SK-N-SH (cell line): ENCODE measurements around the gene MALRD1. TPM values are rescaled to one million over a fixed set of nuclear protein-coding genes. Genes with fewer than 3 reads are reported as not detected.

Experiments used
- CTCF ChIA-PET: fragments of 300-600, 350-600 bp; formaldehyde crosslinking; extraction: SDS; loops from one replicate; lab custom pipeline; 2021; lab: Yijun Ruan, JAX
- POLR2A ChIA-PET: fragments of 350-600 bp; sonication (Branson Sonifier 250); formaldehyde crosslinking; extraction: SDS; loops from one replicate; lab custom pipeline; 2020; ENCODE audit warnings: antibody characterized with exemption, inconsistent platforms; lab: Yijun Ruan, JAX
- DNase-seq: peaks from one replicate; pipeline ENCODE4 v3.0.0; 2012
- H2AFZ ChIP-seq: fragments of 200-600 bp; sonication (generic); 2 replicates; pipeline ENCODE4 v1.8.1; 2016; ENCODE audit warnings: antibody characterized with exemption, mild to moderate bottlenecking, low read depth
- H3F3A ChIP-seq: fragments of 200-600 bp; sonication (generic); replicated peaks from 2 replicates; pipeline ENCODE3; 2016; ENCODE audit warnings: antibody characterized with exemption, mild to moderate bottlenecking; ENCODE audit not compliant: insufficient read depth
- H3K27ac ChIP-seq, 2 experiments: fragments of 200-500 bp in 1 of 2; fragments of 200-600 bp in 1 of 2; sonication (Bioruptor generic) in 1 of 2; sonication (generic), shearing (Covaris generic) in 1 of 2; 2 replicates each; pipeline versions ENCODE4 v1.5.1 to v1.6.1; 2014 to 2016; ENCODE audit warnings: low read depth in 2 of 2, inconsistent platforms in 1 of 2, low read length in 1 of 2, mild to moderate bottlenecking in 1 of 2, mixed read lengths in 1 of 2
- H3K27me3 ChIP-seq: fragments of 200-600 bp; sonication (generic), shearing (Covaris generic); 2 replicates; pipeline ENCODE4 v1.6.1; 2016; ENCODE audit warnings: mixed run types; ENCODE audit not compliant: insufficient read depth
- H3K36me3 ChIP-seq, 2 experiments: fragments of 200-500 bp in 1 of 2; fragments of 200-600 bp in 1 of 2; sonication (Bioruptor generic) in 1 of 2; sonication (generic) in 1 of 2; replicated peaks in 1 of 2; 2 replicates each; pipeline versions ENCODE3 to v1.5.1; 2014 to 2016; ENCODE audit warnings: low read length in 1 of 2, mild to moderate bottlenecking in 1 of 2; ENCODE audit not compliant: insufficient read depth in 2 of 2, control insufficient read depth in 1 of 2
- H3K4me1 ChIP-seq, 2 experiments: fragments of 200-500 bp in 1 of 2; fragments of 200-600 bp in 1 of 2; sonication (Bioruptor generic) in 1 of 2; sonication (generic), shearing (Covaris generic) in 1 of 2; 2 replicates each; pipeline versions ENCODE4 v1.5.1 to v1.6.1; 2014 to 2016; ENCODE audit warnings: low read depth in 1 of 2, low read length in 1 of 2, mixed run types in 1 of 2; ENCODE audit not compliant: insufficient read depth in 2 of 2, control insufficient read depth in 1 of 2
- H3K4me2 ChIP-seq: fragments of 200-600 bp; sonication (generic), shearing (Covaris generic); 2 replicates; pipeline ENCODE4 v1.6.1; 2017; ENCODE audit warnings: mixed run types
- H3K4me3 ChIP-seq, 2 experiments: fragments of 200-500 bp in 1 of 2; fragments of 200-600 bp in 1 of 2; sonication (Bioruptor generic) in 1 of 2; sonication (generic), shearing (Covaris generic) in 1 of 2; 2 replicates each; pipeline versions ENCODE4 v1.5.1 to v1.8.1; 2014 to 2016; ENCODE audit warnings: low read depth in 2 of 2, inconsistent platforms in 1 of 2, low read length in 1 of 2, mild to moderate bottlenecking in 1 of 2, mixed read lengths in 1 of 2, moderate library complexity in 1 of 2
- H3K79me2 ChIP-seq: fragments of 200-600 bp; sonication (generic); 2 replicates; pipeline ENCODE4 v1.8.1; 2017; ENCODE audit warnings: mild to moderate bottlenecking; ENCODE audit not compliant: insufficient read depth
- H3K9ac ChIP-seq: fragments of 200-600 bp; sonication (generic); 2 replicates; pipeline ENCODE4 v1.6.1; 2017; ENCODE audit warnings: mixed run types
- H3K9me2 ChIP-seq: fragments of 200-600 bp; sonication (generic); 2 replicates; pipeline ENCODE4 v1.6.1; 2017; ENCODE audit warnings: mixed run types
- H3K9me3 ChIP-seq: fragments of 200-600 bp; sonication (generic); 2 replicates; pipeline ENCODE4 v1.6.1; 2017; ENCODE audit warnings: mixed run types, mild to moderate bottlenecking, moderate library complexity
- H4K20me1 ChIP-seq: fragments of 200-600 bp; sonication (generic); 2 replicates; pipeline ENCODE4 v1.6.1; 2017; ENCODE audit warnings: mild to moderate bottlenecking, mixed run types; ENCODE audit not compliant: insufficient read depth
- EP300 ChIP-seq, 2 experiments: IDR thresholded peaks; 2 replicates each; pipeline versions ENCODE4 v1.4.0 to v1.6.1; 2012; ENCODE audit warnings: borderline replicate concordance in 1 of 2, low read depth in 1 of 2, low read length in 1 of 2
- FOXJ3 ChIP-seq: sonication (generic); formaldehyde crosslinking; IDR thresholded peaks from 2 replicates; pipeline ENCODE4 v1.5.1; 2020; ENCODE audit warnings: mild to moderate bottlenecking, missing genetic modification reagents
- FOXM1 ChIP-seq: IDR thresholded peaks from 2 replicates; pipeline ENCODE4 v1.4.0; 2012; ENCODE audit warnings: low read depth, mild to moderate bottlenecking
- GABPA ChIP-seq: IDR thresholded peaks from 2 replicates; pipeline ENCODE4 v1.4.0; 2012; ENCODE audit warnings: low read depth, mild to moderate bottlenecking
- GATA2 ChIP-seq: sonication (generic); formaldehyde crosslinking; IDR thresholded peaks from 2 replicates; pipeline ENCODE4 v1.5.0; 2020; ENCODE audit warnings: mild to moderate bottlenecking, missing genetic modification reagents
- IRF3 ChIP-seq: fragments of 150-350 bp; IDR thresholded peaks from 2 replicates; pipeline ENCODE4 v1.6.1; 2016; ENCODE audit warnings: mild to moderate bottlenecking, low read depth, low read length
- JUND ChIP-seq: IDR thresholded peaks from 2 replicates; pipeline ENCODE4 v1.4.0; 2012
- RAD21 ChIP-seq: IDR thresholded peaks from 2 replicates; pipeline ENCODE4 v1.6.1; 2012; ENCODE audit warnings: mild to moderate bottlenecking, low read length
- RFX5 ChIP-seq: IDR thresholded peaks from 2 replicates; pipeline ENCODE4 v1.6.1; 2012; ENCODE audit warnings: mild to moderate bottlenecking, improper control_type of control experiment, low read length
- RXRA ChIP-seq: IDR thresholded peaks from 2 replicates; pipeline ENCODE4 v1.4.0; 2012; ENCODE audit warnings: low read depth, mild to moderate bottlenecking, borderline replicate concordance
- SIN3A ChIP-seq: IDR thresholded peaks from 2 replicates; pipeline ENCODE4 v1.6.1; 2012; ENCODE audit warnings: low read depth, mild to moderate bottlenecking, low read length, moderate library complexity, borderline replicate concordance
- SMC3 ChIP-seq: IDR thresholded peaks from 2 replicates; pipeline ENCODE4 v1.6.1; 2012; ENCODE audit warnings: low read depth, low read length, improper control_type of control experiment
- TEAD4 ChIP-seq: IDR thresholded peaks from 2 replicates; pipeline ENCODE4 v1.4.0; 2012; ENCODE audit warnings: mild to moderate bottlenecking, borderline replicate concordance; ENCODE audit not compliant: insufficient read depth
- polyA plus RNA-seq, 3 experiments: library from polyadenylated mRNA; depleted of rRNA; stranded (reverse); fragments of >200 nt; gene quantifications; 2 replicates each; pipeline ENCODE4 v1.2.3, GENCODE V29; 2012
- TF ChIP-seq, protein P1 (sequence below): fragments of 150-350 bp; IDR thresholded peaks from 2 replicates; pipeline ENCODE4 v1.6.1; 2017; ENCODE audit warnings: antibody characterized with exemption, low read length, low read depth, borderline replicate concordance
- TF ChIP-seq, protein P2 (sequence below): IDR thresholded peaks from 2 replicates; pipeline ENCODE4 v1.6.1; 2012; ENCODE audit warnings: mild to moderate bottlenecking, low read depth, low read length, moderate library complexity

The MALRD1 gene
- polyA plus RNA-seq, 1 of the 3 experiments (the other 2 are of a cell fraction): not detected

DNA sequence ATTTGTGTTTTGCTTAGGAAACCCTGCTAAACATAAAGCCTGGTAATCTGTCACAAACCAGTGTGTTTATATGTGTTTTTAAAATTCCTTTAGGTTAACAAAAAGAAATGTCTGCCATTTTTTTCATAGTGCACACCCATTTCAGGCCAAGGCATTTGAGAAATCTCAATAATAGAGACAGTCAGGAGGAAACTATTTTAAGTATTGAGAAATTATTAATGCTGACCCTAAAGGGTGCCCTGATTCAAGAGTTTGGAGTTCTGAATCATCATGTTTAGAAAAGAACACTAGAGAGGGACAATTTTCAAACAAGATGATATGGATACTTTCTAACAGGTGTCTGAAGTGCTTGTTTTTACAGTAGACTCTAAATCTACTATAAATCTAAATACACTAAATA is 28.7 kb downstream of the MALRD1 start:
- TF ChIP-seq RXRA: no peak
- no peak for TF ChIP-seq RAD21
- TF ChIP-seq SMC3: no peak
- no peak for TF ChIP-seq RFX5
- TF ChIP-seq GATA2 (CRISPR knock-in tag): no peak
- no peak for TF ChIP-seq TEAD4
- no peak for TF ChIP-seq SIN3A
- no peak for TF ChIP-seq JUND
- TF ChIP-seq FOXJ3 (CRISPR knock-in tag): no peak
- no peak for TF ChIP-seq EP300 (IDR thresholded peaks at IDR 0.05; ENCODE audit: borderline replicate concordance in 1 of 2, low read depth in 1 of 2, low read length in 1 of 2)
- TF ChIP-seq FOXM1: no peak
- TF ChIP-seq IRF3: no peak
- TF ChIP-seq GABPA: no peak
- TF ChIP-seq, protein P1, sequence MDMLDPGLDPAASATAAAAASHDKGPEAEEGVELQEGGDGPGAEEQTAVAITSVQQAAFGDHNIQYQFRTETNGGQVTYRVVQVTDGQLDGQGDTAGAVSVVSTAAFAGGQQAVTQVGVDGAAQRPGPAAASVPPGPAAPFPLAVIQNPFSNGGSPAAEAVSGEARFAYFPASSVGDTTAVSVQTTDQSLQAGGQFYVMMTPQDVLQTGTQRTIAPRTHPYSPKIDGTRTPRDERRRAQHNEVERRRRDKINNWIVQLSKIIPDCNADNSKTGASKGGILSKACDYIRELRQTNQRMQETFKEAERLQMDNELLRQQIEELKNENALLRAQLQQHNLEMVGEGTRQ: no peak
- TF ChIP-seq, protein P2, sequence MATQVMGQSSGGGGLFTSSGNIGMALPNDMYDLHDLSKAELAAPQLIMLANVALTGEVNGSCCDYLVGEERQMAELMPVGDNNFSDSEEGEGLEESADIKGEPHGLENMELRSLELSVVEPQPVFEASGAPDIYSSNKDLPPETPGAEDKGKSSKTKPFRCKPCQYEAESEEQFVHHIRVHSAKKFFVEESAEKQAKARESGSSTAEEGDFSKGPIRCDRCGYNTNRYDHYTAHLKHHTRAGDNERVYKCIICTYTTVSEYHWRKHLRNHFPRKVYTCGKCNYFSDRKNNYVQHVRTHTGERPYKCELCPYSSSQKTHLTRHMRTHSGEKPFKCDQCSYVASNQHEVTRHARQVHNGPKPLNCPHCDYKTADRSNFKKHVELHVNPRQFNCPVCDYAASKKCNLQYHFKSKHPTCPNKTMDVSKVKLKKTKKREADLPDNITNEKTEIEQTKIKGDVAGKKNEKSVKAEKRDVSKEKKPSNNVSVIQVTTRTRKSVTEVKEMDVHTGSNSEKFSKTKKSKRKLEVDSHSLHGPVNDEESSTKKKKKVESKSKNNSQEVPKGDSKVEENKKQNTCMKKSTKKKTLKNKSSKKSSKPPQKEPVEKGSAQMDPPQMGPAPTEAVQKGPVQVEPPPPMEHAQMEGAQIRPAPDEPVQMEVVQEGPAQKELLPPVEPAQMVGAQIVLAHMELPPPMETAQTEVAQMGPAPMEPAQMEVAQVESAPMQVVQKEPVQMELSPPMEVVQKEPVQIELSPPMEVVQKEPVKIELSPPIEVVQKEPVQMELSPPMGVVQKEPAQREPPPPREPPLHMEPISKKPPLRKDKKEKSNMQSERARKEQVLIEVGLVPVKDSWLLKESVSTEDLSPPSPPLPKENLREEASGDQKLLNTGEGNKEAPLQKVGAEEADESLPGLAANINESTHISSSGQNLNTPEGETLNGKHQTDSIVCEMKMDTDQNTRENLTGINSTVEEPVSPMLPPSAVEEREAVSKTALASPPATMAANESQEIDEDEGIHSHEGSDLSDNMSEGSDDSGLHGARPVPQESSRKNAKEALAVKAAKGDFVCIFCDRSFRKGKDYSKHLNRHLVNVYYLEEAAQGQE: no peak
- no peaks in the 10 kb centered on the region; the same call in 1 of the 2 replicates for H3K9me3 ChIP-seq
- no peak overlapping the region for H3K27ac ChIP-seq
- no peak overlapping the region for H2AFZ ChIP-seq
- H3K79me2 ChIP-seq: no peaks in the 10 kb centered on the region
- no peaks in the 10 kb centered on the region for H3K4me1 ChIP-seq
- H3K9me2 ChIP-seq: no peaks in the 10 kb centered on the region
- no peak overlapping the region for H3K4me3 ChIP-seq
- ChIA-PET CTCF (no interaction called here), POLR2A (no interaction called here)
- H3K9ac ChIP-seq: no peak overlapping the region
- no peak for DNase-seq
- H3K4me2 ChIP-seq: no peak overlapping the region
- no peaks in the 10 kb centered on the region for H3K27me3 ChIP-seq
- H3F3A ChIP-seq: no peaks in the 10 kb centered on the region
- no peaks in the 10 kb centered on the region for H4K20me1 ChIP-seq
- H3K36me3 ChIP-seq: no peaks in the 10 kb centered on the region
